Suprapubic skin (tissue), 4 donors: ENCODE measurements around the gene LCN10.

Experiments
- CTCF ChIP-seq, 2 donors: fragments of 200-600 bp in 1 of 2; fragments of 450-650 bp in 1 of 2; sonication (generic) in 1 of 2; IDR thresholded peaks; one replicate each; pipeline ENCODE4 v1.5.1; 2016 to 2019; ENCODE audit warnings: antibody characterized with exemption in 2 of 2, mild to moderate bottlenecking in 1 of 2, moderate library complexity in 1 of 2
- POLR2A ChIP-seq, 2 donors: fragments of 450-650 bp; IDR thresholded peaks; one replicate each; pipeline ENCODE4 v1.6.1; 2017; ENCODE audit warnings: antibody characterized with exemption in 2 of 2, mild to moderate bottlenecking in 2 of 2, moderate library complexity in 2 of 2
- POLR2AphosphoS5 ChIP-seq, 3 donors: sonication (generic); formaldehyde crosslinking; IDR thresholded peaks; one replicate each; pipeline ENCODE4 v1.6.1; 2017; ENCODE audit warnings: antibody characterized with exemption in 3 of 3

GRCh38 chr9:136703276-136703860 is 39.4 kb downstream of the LCN10 start:
- TF ChIP-seq CTCF (IDR thresholded peaks at IDR 0.05): no peak
- TF ChIP-seq POLR2AphosphoS5 (IDR thresholded peaks at IDR 0.05): no peak
- no peak for TF ChIP-seq POLR2A (IDR thresholded peaks at IDR 0.05)
